ENCODE measurements around the gene VRK3.
"Not testable (repeated sequence)": the region's sequence is repeated elsewhere in the genome, so short reads cannot be mapped to it uniquely, and the experiment has no call there.

The VRK3 gene

DNA sequence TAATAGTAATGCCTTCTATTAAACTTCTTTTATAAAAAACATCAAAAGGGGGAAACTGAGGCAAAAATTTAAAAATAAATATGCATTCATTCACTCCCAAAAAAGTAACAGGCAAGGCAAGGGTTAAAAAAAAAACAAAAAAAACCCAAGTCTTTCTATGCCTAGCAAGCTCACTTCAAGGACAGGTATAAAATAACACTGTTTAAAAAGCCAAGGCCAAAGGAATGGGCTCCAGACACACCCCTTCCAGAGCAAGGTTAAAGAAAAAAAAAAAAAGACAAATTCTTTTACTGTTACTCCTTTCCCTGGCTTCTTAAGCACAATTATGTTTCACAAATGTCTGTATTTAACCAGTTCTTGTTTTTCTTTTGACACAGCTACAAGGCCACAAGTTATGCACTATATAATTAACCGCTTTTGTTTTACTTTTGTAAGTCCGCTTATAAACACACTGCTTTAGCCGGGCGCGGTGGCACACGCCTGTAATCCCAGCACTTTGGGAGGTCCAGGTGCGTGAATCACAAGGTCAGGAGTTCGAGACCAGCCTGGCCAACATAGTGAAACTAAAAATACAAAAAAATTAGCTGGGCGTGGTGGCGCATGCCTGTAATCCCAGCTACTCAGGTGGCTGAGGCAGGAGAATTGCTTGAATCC lies 67.8 kb downstream of the VRK3 start:
- H3K27me3 Mint-ChIP-seq = peaks cover 3% of the 10 kb centered on the region
- no peak overlapping the region for H3K27ac Mint-ChIP-seq
- H3K4me1 Mint-ChIP-seq = peaks cover 11% of the 10 kb centered on the region
- H3K9me3 Mint-ChIP-seq = no peaks in the 10 kb centered on the region
- H3K4me3 Mint-ChIP-seq = no peak overlapping the region
- no peaks in the 10 kb centered on the region for H3K36me3 Mint-ChIP-seq

DNA sequence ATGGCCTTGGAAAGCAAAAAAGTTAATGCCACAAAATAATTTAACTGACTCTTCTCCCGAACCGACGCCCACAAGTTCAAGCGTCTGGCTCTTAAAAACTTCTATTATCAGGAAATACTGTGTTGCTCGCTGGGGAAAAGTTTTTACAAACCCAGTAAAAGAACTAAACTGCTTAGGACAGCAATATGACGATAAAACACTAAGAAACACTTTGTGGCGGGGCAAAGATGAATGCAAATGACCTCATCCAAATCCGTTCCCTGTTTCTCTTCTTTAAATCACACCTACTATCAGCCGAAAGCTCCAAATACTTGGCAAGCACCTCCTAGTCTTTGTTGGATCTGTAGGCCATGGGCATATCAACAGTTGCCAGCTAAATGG lies 69.1 kb downstream of the VRK3 start:
- Mint-ChIP-seq H3K27me3 (peaks cover 3% of the 10 kb centered on the region), H3K9me3 (no peaks in the 10 kb centered on the region), H3K4me3 (no peak overlapping the region), H3K4me1 (peaks cover 11% of the 10 kb centered on the region), H3K27ac (no peak overlapping the region), H3K36me3 (no peaks in the 10 kb centered on the region)

DNA sequence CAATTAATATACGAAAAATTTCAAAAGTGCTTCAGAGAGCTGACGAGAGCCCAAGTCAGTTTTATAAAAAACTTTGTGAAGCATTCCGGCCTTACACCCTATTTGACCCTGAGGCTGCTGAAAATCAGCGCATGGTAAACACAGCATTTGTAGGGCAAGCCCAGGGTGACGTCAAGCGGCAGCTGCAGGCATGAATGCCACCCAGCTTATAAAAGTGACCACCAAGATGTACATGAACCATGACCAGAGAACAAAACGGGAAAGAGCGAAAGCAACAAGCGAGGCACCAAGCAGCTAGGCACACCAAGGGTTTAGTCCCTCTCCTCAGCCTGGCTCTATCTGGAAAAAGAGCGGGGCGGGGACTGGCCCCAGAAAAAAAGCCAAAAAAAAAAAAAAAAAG lies 70.2 kb downstream of the VRK3 start:
- peaks cover 11% of the 10 kb centered on the region for H3K4me1 Mint-ChIP-seq
- no peak overlapping the region for H3K4me3 Mint-ChIP-seq
- H3K27me3 Mint-ChIP-seq = peaks cover 3% of the 10 kb centered on the region
- no peaks in the 10 kb centered on the region for H3K36me3 Mint-ChIP-seq
- H3K9me3 Mint-ChIP-seq = no peaks in the 10 kb centered on the region
- H3K27ac Mint-ChIP-seq = peak overlapping the region; percentile 30

DNA sequence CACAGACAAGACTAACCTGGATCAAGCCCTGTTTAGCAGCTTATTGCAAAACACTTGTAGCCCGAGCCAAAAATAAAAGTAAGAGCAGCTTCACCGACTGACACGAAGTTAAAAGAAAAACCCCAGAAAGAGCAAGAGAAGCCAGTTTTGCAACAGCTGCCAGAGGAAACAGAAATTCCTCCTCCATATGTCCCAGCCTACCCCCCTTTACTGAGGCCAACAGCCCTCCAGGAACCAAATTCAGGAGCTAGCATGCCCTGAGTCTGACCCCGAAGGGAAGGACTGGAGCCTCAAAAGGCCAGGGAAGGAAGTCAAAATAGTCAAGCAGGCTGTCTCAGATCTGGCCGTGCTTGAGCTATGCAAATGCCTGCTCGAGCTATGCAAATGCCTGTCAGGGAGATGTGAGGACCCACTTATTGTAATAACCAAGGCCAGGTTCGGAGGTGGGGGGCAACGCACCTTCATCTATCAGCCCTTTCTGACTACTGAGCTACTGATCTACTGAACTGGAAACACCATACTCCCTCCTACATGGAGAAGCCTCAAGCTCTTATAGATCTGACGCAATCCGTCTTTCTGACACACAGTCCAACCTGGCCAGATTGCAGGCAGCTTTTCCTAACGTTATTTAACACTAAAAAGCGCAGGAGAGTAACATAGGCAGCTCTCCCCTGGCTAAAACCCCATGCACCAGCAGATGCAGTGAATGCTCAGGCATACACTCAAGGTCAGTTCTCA lies 70.9 kb downstream of the VRK3 start:
- peaks cover 11% of the 10 kb centered on the region for H3K4me1 Mint-ChIP-seq
- no peak overlapping the region for H3K4me3 Mint-ChIP-seq
- no peaks in the 10 kb centered on the region for H3K9me3 Mint-ChIP-seq
- no peak overlapping the region for H3K27ac Mint-ChIP-seq
- no peaks in the 10 kb centered on the region for H3K36me3 Mint-ChIP-seq
- H3K27me3 Mint-ChIP-seq = peaks cover 3% of the 10 kb centered on the region

DNA sequence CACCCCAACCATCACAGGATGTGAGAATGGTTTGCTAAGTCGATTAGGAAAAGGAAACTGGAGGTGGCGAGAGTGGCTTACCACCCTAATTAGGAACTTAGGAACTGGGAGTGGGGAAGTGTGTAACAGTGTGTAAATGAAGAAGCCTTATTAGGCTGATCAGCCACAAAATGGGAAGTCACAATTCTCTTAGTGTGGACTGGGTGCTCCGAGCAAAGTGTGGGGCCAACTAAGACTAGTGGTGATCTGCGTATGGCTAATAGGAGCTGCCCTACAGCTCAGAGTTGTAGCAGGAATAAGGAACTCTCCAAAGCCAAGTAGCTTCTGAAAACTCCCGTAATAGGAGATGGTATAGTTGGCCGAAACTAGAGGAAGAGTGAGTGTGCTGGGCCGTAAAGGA lies 71.8 kb downstream of the VRK3 start:
- H3K4me3 Mint-ChIP-seq = no peak overlapping the region

DNA sequence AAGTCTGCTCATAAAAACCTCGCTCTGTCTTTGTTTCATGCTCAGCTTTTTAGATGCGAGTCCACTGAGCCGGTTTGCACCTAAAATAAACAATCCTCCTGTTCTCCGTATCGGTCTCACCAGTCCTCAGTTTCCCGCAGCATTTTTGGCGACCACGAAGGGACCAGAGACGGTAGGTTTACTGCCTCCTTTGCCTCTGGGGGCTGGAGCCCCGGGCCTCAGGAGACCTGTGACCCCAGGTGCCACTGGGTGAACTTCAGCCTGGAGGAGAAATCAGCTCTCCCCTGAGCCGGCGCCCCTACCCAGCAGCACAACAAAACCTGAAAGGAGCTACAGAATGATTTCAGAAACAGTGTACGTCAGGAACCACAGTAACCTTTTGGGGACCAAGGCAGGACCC lies 72.3 kb downstream of the VRK3 start:
- H3K4me3 Mint-ChIP-seq = no peak overlapping the region
- no peak overlapping the region for H3K27ac Mint-ChIP-seq
- peaks cover 11% of the 10 kb centered on the region for H3K4me1 Mint-ChIP-seq

More for the DNA sequence above, 71.8 kb downstream of the VRK3 start:
- Mint-ChIP-seq H3K36me3 (no peaks in the 10 kb centered on the region), H3K27me3 (peaks cover 3% of the 10 kb centered on the region), H3K4me1 (peaks cover 11% of the 10 kb centered on the region), H3K9me3 (no peaks in the 10 kb centered on the region), H3K27ac (peak overlapping the region; percentile 42)

DNA sequence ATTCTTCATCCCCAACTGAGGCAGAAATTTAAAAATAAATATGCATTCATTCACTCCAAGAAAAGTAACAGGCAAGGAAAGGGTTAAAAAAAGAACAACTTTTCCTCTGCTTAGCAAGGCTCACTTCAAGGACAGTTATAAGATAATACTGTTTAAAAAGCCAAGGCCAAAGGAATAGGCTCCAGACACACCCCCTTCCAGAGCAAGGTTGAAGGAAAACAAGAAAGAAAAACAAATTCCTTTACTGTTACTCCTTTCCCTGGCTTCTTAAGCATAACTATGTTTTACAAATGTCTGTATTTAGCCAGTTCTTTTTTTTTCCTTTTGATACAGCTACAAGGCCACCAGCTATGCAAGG lies 72.7 kb downstream of the VRK3 start:
- H3K4me3 Mint-ChIP-seq = no peak overlapping the region
- no peak overlapping the region for H3K27ac Mint-ChIP-seq
- peaks cover 11% of the 10 kb centered on the region for H3K4me1 Mint-ChIP-seq
- no peaks in the 10 kb centered on the region for H3K36me3 Mint-ChIP-seq
- no peaks in the 10 kb centered on the region for H3K9me3 Mint-ChIP-seq
- peaks cover 3% of the 10 kb centered on the region for H3K27me3 Mint-ChIP-seq

More for the DNA sequence above, 72.3 kb downstream of the VRK3 start:
- Mint-ChIP-seq H3K36me3 (no peaks in the 10 kb centered on the region), H3K27me3 (peaks cover 3% of the 10 kb centered on the region), H3K9me3 (no peaks in the 10 kb centered on the region)

DNA sequence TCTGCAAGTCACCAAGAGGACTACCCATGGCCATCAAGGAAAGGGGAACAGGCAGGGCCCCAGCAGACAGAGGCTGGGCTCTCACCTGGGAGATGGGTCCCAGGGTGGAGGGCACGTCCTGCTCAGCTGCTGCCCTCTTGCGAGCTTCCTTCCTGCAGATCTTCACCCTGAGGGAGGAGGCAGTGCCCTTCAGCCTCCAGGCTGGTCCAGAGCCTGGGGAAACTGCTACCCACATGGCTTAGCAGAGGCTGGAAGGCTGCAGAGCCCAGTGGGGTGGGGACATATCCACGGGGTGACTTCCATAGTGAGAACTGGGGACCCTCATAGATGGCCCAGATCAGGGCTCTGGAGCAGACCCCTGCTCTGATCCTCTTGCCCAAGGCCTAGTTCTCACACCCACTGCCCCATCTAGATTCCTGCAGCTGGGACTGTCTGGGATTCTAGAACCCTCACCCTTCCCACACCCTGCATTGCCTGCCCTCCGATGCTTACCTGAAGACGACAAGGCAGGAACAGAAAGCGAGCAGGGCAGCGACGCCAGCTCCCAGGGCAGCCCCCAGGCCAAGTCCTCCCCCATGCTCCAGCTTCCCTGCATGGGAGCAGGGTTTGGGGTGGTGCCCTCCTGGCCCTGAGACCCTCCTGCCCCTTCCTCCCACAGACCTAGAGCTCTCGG lies 73.2 kb downstream of the VRK3 start:
- peaks cover 11% of the 10 kb centered on the region for H3K4me1 Mint-ChIP-seq
- peaks cover 3% of the 10 kb centered on the region for H3K27me3 Mint-ChIP-seq
- H3K9me3 Mint-ChIP-seq = no peaks in the 10 kb centered on the region
- H3K27ac Mint-ChIP-seq = no peak overlapping the region
- no peak overlapping the region for H3K4me3 Mint-ChIP-seq
- H3K36me3 Mint-ChIP-seq = no peaks in the 10 kb centered on the region

DNA sequence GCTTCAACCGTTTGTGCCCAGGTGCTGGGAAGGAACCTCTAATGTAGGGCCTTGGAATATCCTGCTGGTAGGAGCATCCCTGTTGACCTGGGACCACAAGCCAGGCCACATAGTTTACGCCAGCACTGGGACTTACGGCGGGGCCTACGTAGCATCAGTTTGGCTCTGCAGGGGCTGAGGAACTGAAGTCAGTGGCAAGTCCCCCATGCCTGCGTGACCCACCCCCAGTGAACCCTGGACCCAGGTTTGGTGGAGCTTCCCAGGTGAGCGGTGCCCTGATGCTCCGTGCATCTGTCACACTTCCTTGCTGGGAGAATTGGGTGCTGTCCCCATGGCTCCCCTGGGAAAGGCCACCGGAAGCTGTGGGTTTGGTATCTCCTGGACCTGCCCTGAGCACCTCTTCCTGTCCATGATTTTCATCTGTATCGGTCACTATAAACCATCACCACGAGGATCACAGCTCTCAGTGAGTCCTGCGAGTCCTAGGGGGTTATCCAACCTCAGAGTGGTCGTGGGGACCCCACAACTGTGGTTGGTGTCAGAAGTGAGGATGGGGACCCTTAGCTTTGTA lies 74.1 kb downstream of the VRK3 start:
- no peak overlapping the region for H3K27ac Mint-ChIP-seq
- peaks cover 6% of the 10 kb centered on the region for H3K27me3 Mint-ChIP-seq
- no peaks in the 10 kb centered on the region for H3K36me3 Mint-ChIP-seq
- peaks cover 11% of the 10 kb centered on the region for H3K4me1 Mint-ChIP-seq
- no peaks in the 10 kb centered on the region for H3K9me3 Mint-ChIP-seq
- H3K4me3 Mint-ChIP-seq = no peak overlapping the region

DNA sequence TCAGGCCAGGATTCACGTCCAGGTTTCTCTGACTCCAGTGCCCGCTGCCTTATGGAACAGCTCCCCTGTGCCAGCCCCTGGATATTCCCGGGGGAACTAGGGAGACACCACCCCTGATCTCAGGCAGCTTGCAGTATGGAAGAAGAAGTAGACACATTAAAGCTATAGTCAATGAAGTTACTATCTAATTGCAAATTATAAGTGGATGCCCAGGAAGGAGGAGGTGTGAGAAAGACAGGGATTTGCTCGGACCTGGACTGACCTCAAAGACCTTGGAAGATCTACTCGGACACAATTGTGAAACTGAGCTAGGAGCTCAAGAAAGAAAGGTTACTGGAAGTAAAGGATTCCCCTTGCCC lies 74.6 kb downstream of the VRK3 start:
- Mint-ChIP-seq H3K27ac (peak overlapping the region; percentile 23), H3K27me3 (peaks cover 6% of the 10 kb centered on the region), H3K4me3 (no peak overlapping the region), H3K9me3 (no peaks in the 10 kb centered on the region), H3K4me1 (peaks cover 11% of the 10 kb centered on the region), H3K36me3 (no peaks in the 10 kb centered on the region)

DNA sequence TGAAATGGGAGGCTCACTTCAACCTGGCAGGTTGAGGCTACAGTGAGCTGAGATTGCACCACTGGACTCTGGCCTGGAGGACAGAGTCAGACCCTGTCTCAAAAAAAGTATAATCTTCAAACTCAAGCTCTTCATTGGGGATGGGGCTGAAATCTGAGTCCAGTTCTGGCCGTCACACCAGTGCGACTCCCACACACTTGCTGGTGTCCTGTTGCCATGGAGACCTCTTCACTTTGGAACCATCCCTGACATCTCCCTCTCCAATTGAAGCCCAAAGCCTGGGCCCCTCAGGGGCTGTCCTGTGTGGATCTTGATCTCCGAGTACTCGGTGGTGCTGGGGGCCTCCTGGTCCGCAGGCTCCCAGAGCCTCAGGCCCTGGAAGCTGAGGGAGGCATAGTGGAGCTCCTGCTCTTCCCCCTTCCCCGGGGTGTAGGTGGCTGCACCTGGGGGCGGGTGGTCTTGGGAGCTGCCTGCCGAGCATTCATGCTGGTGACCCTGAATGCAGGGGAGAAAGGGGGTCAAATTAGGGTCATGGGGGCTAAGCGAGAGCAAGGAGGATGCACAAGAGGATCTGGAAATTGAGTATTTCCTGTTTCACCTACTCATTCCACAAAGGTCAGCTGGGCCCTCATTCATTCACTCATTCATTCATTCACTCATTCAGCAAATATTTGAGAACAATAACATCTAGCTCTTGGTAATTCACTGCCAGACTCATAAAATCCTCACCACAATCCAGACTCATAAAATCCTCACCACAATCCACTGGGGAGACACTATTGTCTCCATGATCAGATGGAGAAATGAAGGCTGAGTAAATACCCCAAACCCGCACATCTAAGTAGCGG lies 75.2 kb downstream of the VRK3 start:
- no peak overlapping the region for H3K4me3 Mint-ChIP-seq
- H3K27me3 Mint-ChIP-seq = peaks cover 5% of the 10 kb centered on the region
- no peaks in the 10 kb centered on the region for H3K36me3 Mint-ChIP-seq
- no peaks in the 10 kb centered on the region for H3K9me3 Mint-ChIP-seq
- H3K27ac Mint-ChIP-seq = no peak overlapping the region
- peaks cover 11% of the 10 kb centered on the region for H3K4me1 Mint-ChIP-seq

DNA sequence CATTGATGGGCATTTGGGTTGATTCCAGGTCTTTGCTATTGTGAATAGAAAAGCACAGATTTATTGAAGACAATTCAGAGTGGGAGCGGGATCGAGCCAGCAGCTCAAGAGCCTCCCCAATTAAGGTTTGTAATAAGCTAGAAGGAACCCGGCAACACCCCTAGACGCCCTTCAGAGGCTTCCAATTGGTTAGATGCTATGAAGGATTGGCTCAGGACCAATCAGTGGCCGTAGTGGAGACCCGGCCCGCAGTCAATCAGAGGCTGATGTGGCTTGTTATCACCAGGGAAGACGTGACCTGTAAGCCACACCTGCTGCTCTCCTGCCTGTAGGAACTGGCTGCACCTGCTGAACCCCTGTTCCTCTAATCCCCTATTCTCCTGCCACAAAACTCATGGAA lies 78.8 kb downstream of the VRK3 start:
- peaks cover 3% of the 10 kb centered on the region for H3K27me3 Mint-ChIP-seq
- H3K36me3 Mint-ChIP-seq = no peaks in the 10 kb centered on the region
- H3K9me3 Mint-ChIP-seq = no peaks in the 10 kb centered on the region
- peak overlapping the region; percentile 46 for H3K27ac Mint-ChIP-seq
- no peaks in the 10 kb centered on the region for H3K4me1 Mint-ChIP-seq
- no peak overlapping the region for H3K4me3 Mint-ChIP-seq

DNA sequence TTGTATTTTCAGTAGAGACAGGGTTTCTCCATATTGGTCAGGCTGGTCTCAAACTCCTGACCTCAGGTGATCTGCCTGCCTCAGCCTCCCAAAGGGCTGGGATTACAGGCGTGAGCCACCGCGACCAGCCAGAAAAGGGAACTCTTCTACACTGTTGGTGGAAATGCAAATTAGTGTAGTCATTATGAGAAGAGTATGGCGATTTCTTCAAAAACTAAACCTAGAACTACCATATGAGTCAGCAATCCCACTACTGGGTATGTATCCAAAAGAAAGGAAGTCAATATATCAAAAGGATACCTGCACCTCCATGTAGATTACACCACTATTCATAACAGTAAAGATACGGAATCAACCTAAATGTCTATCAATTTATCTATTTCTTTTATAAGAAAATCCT lies 80.6 kb downstream of the VRK3 start:
- not testable (repeated sequence) for H3K9me3 Mint-ChIP-seq, H3K27me3 Mint-ChIP-seq, H3K36me3 Mint-ChIP-seq, H3K4me3 Mint-ChIP-seq, H3K27ac Mint-ChIP-seq, H3K4me1 Mint-ChIP-seq

DNA sequence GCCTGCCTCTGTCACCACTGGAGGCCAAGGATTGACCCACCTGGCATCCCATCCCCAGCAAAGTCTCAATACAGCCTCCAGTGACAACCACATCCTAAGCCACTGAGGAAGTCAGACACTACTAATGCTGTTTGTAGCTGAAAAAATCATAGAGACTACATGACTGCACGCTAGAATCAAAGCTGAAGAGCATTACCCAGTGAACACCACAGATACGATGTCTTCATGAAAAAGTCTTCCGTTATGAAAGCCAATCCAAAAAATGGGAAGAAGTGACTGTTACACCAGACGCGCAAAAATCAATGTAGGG lies 84.7 kb downstream of the VRK3 start:
- H3K27ac Mint-ChIP-seq = no peak overlapping the region
- no peak overlapping the region for H3K4me3 Mint-ChIP-seq
- no peaks in the 10 kb centered on the region for H3K9me3 Mint-ChIP-seq
- H3K36me3 Mint-ChIP-seq = no peaks in the 10 kb centered on the region
- peaks cover 3% of the 10 kb centered on the region for H3K4me1 Mint-ChIP-seq
- H3K27me3 Mint-ChIP-seq = no peaks in the 10 kb centered on the region

DNA sequence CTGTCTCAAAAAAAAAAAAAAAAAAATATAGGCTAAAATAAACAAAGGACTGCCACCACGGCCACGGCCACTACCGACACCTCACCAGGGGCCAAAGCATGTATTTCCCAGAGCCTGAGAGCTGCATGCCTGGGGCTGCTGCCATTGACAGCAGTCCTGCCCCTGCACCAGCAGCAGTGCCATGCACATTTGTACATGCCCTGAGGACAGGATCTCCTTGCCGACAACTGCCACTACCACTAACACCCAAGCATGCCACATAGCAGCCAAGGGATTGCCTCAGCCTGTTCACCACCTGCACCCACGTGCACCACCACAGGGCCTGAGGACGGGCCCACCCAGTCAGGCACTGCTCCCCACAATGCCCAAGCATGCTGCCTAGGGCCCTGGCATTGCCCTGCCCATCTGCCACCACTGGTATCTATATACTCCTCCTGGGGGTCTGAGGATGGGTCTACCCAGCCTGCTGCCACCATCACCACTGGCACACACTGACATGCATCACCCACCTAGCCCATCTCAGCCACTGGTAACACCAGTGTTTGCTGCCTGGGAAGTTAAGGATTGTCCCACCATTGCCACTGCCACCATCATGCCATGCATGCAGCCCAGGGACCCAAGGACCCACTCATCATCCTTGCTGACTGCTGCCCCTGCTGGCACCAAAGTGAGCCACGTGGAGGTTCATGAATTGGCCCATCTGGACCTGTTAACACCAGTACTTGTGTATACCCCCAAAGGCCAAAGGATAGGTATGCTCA lies 85.3 kb downstream of the VRK3 start:
- Mint-ChIP-seq H3K4me1 (peaks cover 3% of the 10 kb centered on the region), H3K36me3 (no peaks in the 10 kb centered on the region), H3K27me3 (no peaks in the 10 kb centered on the region), H3K4me3 (no peak overlapping the region), H3K9me3 (no peaks in the 10 kb centered on the region), H3K27ac (no peak overlapping the region)

All from activated naive CD4-positive, alpha-beta T cell treated with anti-CD3 and anti-CD28 coated beads, Interleukin-2, amount 50 U/mL, for 24 hours (primary cell).